ENCODE results near the gene PTPRD. TPM values are rescaled to one million over a fixed set of nuclear protein-coding genes. Genes with fewer than 3 reads are reported as not detected.

PTPRD gene
- total and polyA plus RNA-seq, 2 experiments from 2014 or later = 11.5 to 58.0 TPM

DNA sequence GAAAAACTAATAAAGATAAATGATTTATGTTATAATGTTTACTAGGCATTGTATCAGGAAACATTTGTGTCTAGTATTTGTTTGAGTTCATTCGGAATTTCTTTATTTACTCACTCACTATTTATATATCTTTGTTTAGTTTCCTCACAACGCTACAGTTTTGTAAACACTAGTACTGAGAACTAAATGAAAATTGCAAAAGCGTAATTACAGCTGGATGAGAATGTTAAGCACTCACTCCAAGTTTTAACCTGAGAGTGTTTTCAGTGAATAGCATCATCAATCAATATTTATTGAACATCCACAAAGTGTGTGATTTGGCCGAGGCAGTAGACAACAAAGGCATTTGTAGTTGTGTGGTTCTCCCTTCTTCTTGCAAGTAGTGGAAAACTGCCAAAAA is 1843.6 kb downstream of the PTPRD start:
- Histone ChIP-seq H3K27me3 (ENCODE audit: insufficient read depth) (no peaks in the 10 kb centered on the region), H3K27ac (ENCODE audit: low read depth) (no peak overlapping the region), H3K4me2 (no peak overlapping the region), H4K20me1 (replicated peaks; ENCODE audit: insufficient read depth) (no peaks in the 10 kb centered on the region), H3F3A (replicated peaks; ENCODE audit: low read depth) (no peaks in the 10 kb centered on the region), H3K36me3 (ENCODE audit: insufficient read depth) (no peaks in the 10 kb centered on the region), H3K4me1 (ENCODE audit: insufficient read depth) (no peaks in the 10 kb centered on the region), H3K4me3 (no peak overlapping the region), H3K79me2 (replicated peaks; ENCODE audit: insufficient read depth) (no peaks in the 10 kb centered on the region; the same call in 1 of the 2 replicates), H2AFZ (no peak overlapping the region), H3K9me2 (ENCODE audit: insufficient read depth) (no peaks in the 10 kb centered on the region)
- Mint-ChIP-seq H3K4me1 (peaks cover 3% of the 10 kb centered on the region; the same call in 1 of the 3 replicates), H3K27me3 (ENCODE audit: insufficient read depth, low read depth, poor library complexity) (no peaks in the 10 kb centered on the region), H3K9me3 (no peaks in the 10 kb centered on the region), H3K4me3 (no peak overlapping the region), H3K36me3 (ENCODE audit: low read depth) (no peaks in the 10 kb centered on the region), H3K27ac (peak overlapping the region; percentile 86; the same call in 1 of the 2 replicates)
- ATAC-seq (no peak), DNase-seq (ENCODE audit: low spot score) (no peak)
- TF ChIP-seq, protein P1, sequence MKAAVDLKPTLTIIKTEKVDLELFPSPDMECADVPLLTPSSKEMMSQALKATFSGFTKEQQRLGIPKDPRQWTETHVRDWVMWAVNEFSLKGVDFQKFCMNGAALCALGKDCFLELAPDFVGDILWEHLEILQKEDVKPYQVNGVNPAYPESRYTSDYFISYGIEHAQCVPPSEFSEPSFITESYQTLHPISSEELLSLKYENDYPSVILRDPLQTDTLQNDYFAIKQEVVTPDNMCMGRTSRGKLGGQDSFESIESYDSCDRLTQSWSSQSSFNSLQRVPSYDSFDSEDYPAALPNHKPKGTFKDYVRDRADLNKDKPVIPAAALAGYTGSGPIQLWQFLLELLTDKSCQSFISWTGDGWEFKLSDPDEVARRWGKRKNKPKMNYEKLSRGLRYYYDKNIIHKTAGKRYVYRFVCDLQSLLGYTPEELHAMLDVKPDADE (IDR thresholded peaks at IDR 0.05) = no peak
- no peak for TF ChIP-seq JUNB (IDR thresholded peaks at IDR 0.05; ENCODE audit: unreplicated experiment)

DNA sequence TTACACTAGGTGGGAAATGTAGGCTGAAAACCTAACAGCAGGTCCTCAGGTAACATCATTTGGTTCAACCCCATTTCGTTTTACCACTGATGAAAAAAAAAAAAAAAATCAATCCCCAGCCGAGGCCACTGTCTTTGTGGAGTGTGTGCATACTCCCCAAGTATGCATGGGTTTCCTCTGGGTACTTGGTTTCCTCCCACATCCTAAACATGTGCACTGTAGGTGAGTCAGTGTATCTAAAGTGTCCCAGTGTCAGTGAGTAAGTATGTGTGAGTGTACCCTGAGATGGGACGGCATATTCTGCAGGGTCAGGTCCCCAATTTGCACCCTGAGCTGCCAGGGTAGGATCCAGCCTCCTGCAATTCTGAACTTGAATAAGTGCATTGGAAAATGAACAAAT is 1846.7 kb downstream of the PTPRD start:
- Histone ChIP-seq H3K79me2 (replicated peaks; ENCODE audit: insufficient read depth) (peaks cover 6% of the 10 kb centered on the region), H3F3A (replicated peaks; ENCODE audit: low read depth) (no peaks in the 10 kb centered on the region), H4K20me1 (replicated peaks; ENCODE audit: insufficient read depth) (no peaks in the 10 kb centered on the region), H3K4me3 (no peak overlapping the region), H3K9me2 (ENCODE audit: insufficient read depth) (no peaks in the 10 kb centered on the region), H3K36me3 (ENCODE audit: insufficient read depth) (no peaks in the 10 kb centered on the region), H2AFZ (no peak overlapping the region), H3K4me1 (ENCODE audit: insufficient read depth) (no peaks in the 10 kb centered on the region), H3K27ac (ENCODE audit: low read depth) (no peak overlapping the region), H3K27me3 (ENCODE audit: insufficient read depth) (no peaks in the 10 kb centered on the region), H3K4me2 (no peak overlapping the region)
- Mint-ChIP-seq H3K4me1 (peaks cover 7% of the 10 kb centered on the region; the same call in 2 of the 3 replicates), H3K27me3 (ENCODE audit: insufficient read depth, low read depth, poor library complexity) (no peaks in the 10 kb centered on the region), H3K9me3 (no peaks in the 10 kb centered on the region), H3K27ac (no peak overlapping the region), H3K4me3 (no peak overlapping the region), H3K36me3 (ENCODE audit: low read depth) (no peaks in the 10 kb centered on the region)
- DNase-seq (ENCODE audit: low spot score) = no peak
- ATAC-seq = no peak
- TF ChIP-seq, protein P1 (IDR thresholded peaks at IDR 0.05) = no peak
- TF ChIP-seq EZH2 (IDR thresholded peaks at IDR 0.05; ENCODE audit: low read depth, unreplicated experiment) = no peak
- TF ChIP-seq ZNF114 (CRISPR knock-in tag; IDR thresholded peaks at IDR 0.05) = no peak
- TF ChIP-seq POLR2AphosphoS5 (IDR thresholded peaks at IDR 0.05; ENCODE audit: low read depth) = no peak
- TF ChIP-seq, protein P2, sequence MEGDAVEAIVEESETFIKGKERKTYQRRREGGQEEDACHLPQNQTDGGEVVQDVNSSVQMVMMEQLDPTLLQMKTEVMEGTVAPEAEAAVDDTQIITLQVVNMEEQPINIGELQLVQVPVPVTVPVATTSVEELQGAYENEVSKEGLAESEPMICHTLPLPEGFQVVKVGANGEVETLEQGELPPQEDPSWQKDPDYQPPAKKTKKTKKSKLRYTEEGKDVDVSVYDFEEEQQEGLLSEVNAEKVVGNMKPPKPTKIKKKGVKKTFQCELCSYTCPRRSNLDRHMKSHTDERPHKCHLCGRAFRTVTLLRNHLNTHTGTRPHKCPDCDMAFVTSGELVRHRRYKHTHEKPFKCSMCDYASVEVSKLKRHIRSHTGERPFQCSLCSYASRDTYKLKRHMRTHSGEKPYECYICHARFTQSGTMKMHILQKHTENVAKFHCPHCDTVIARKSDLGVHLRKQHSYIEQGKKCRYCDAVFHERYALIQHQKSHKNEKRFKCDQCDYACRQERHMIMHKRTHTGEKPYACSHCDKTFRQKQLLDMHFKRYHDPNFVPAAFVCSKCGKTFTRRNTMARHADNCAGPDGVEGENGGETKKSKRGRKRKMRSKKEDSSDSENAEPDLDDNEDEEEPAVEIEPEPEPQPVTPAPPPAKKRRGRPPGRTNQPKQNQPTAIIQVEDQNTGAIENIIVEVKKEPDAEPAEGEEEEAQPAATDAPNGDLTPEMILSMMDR (conservative IDR thresholded peaks at IDR 0.05; ENCODE audit: low read depth in 2 of 2) = no peak
- TF ChIP-seq NANOG (IDR thresholded peaks at IDR 0.05; ENCODE audit: borderline replicate concordance) = no peak
- TF ChIP-seq STAT1 (IDR thresholded peaks at IDR 0.05; ENCODE audit: unreplicated experiment) = no peak
- TF ChIP-seq CREB1 (CRISPR knock-in tag; IDR thresholded peaks at IDR 0.05; ENCODE audit: low read depth) = no peak
